B cell (primary cell): ENCODE results near the gene KPNA1.

ENCODE experiments used
- EZH2 ChIP-seq: IDR thresholded peaks from 2 replicates; pipeline ENCODE4 v1.6.1; 2012; ENCODE audit warnings: borderline replicate concordance, low read depth, mild to moderate bottlenecking, moderate library complexity, low read length; ENCODE audit not compliant: insufficient read depth, poor library complexity, severe bottlenecking
- TF ChIP-seq, protein P1 (sequence below): fragments of 200-600 bp; IDR thresholded peaks from one replicate; pipeline ENCODE4 v1.8.0; 2022; ENCODE audit warnings: antibody characterized with exemption, mild to moderate bottlenecking

DNA sequence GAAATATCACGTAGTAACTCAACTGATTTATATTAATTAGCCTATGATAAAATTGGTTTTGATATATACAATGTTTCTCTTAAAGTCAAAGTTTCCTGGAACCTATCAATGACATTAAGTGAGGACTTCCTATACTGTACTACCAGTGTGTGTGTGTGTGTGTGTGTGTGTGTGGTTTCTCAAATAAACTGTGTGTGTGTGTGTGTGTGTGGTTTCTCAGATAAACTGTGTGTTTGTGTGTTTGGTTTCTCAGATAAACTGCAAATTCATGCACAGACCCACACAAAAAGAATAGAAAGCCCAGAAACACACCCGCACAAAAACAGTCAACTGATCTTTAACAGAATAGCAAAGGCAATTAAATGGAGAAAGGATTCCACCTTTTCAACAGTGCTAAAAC, 84.4 kb downstream of the KPNA1 start:
- TF ChIP-seq EZH2 = no peak
- TF ChIP-seq, protein P1, sequence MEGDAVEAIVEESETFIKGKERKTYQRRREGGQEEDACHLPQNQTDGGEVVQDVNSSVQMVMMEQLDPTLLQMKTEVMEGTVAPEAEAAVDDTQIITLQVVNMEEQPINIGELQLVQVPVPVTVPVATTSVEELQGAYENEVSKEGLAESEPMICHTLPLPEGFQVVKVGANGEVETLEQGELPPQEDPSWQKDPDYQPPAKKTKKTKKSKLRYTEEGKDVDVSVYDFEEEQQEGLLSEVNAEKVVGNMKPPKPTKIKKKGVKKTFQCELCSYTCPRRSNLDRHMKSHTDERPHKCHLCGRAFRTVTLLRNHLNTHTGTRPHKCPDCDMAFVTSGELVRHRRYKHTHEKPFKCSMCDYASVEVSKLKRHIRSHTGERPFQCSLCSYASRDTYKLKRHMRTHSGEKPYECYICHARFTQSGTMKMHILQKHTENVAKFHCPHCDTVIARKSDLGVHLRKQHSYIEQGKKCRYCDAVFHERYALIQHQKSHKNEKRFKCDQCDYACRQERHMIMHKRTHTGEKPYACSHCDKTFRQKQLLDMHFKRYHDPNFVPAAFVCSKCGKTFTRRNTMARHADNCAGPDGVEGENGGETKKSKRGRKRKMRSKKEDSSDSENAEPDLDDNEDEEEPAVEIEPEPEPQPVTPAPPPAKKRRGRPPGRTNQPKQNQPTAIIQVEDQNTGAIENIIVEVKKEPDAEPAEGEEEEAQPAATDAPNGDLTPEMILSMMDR = no peak
